NK-92 treated with Interleukin-12 subunit alpha and Interleukin-12 subunit beta, amount 100 ng/mL, for 24 hours (cell line): Measurements from ENCODE around the gene LHX2.
"Not testable (repeated sequence)": the region's sequence is repeated elsewhere in the genome, so short reads cannot be mapped to it uniquely, and the experiment has no call there.

ENCODE experiments used
- DNase-seq: peaks from one replicate; lab custom pipeline; 2025; lab: John Stamatoyannopoulos, UW

The LHX2 gene, protein sequence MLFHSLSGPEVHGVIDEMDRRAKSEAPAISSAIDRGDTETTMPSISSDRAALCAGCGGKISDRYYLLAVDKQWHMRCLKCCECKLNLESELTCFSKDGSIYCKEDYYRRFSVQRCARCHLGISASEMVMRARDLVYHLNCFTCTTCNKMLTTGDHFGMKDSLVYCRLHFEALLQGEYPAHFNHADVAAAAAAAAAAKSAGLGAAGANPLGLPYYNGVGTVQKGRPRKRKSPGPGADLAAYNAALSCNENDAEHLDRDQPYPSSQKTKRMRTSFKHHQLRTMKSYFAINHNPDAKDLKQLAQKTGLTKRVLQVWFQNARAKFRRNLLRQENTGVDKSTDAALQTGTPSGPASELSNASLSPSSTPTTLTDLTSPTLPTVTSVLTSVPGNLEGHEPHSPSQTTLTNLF

GRCh38 chr9:124011460-124012301, at the start of gene LHX2:
LHX2 (plus strand) TSS chr9:124011768; CDS start chr9:124012349, 581 bp downstream.
- DNase-seq: no peak

DNA sequence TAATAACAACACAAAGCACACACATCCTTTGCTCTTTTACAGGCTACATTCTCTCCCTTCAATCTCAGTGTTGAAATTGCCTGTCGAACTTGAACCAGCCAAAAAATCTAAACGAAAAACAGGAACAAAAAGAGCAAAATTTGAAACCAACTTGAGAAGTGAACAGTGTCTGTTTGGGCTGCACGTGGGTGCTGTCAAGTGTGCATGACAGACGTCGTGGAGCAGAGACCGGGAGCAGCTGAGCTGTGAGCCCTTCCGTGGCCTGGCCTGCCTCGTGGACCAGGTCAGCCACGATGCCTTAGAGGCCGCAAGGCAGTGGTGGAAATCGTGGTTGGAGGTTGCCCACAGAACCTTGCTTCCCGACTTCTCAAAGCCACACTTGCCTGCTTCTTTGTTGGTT, 46.8 kb upstream of the LHX2 start:
- no peak for DNase-seq

DNA sequence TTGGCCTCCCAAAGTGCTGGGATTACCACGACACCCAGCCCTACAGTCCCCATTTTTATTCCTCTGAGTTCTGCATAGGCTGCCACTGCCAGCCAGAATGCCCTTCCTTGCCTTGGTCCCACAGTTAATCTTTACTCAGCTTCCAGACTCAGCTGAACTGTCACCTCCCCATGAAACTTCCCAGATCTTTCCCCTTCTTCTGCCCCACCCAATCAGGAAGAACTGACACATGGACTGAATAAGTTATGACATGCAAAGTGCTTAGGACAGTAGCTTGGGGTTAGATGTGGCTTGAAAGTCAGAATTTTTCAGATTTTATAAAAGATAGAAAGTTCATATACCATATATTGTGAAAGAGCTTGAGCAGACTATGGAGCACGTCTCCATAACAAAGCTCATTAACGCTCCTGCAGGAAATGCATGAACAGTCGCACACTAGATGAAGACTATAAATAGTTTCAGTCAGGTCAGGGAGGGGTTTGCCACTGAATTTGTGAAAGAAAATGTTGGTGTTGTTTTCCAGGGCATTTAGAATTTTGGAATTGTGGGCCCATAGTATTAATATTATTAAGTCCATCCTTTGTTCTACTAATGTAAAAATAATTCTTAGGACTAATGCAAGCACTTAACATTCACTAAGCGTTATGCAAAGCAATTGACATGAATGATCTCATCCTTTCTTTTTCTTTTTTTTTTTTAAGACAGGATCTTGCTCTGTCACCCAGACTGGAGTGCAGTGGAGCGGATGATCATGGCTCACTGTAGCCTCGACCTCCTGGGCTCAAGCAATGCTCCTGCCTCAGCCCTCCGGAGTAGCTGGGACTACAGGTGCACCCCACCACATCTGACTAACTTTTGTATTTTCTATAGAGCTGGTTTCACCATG, 45.5 kb upstream of the LHX2 start:
- no peak for DNase-seq

- no peak for DNase-seq
These were observed 44.2 kb upstream of the LHX2 start for GRCh38 chr9:123967323-123967722.

GRCh38 chr9:123972618-123973017, 39.0 kb upstream of the LHX2 start:
- no peak for DNase-seq

DNA sequence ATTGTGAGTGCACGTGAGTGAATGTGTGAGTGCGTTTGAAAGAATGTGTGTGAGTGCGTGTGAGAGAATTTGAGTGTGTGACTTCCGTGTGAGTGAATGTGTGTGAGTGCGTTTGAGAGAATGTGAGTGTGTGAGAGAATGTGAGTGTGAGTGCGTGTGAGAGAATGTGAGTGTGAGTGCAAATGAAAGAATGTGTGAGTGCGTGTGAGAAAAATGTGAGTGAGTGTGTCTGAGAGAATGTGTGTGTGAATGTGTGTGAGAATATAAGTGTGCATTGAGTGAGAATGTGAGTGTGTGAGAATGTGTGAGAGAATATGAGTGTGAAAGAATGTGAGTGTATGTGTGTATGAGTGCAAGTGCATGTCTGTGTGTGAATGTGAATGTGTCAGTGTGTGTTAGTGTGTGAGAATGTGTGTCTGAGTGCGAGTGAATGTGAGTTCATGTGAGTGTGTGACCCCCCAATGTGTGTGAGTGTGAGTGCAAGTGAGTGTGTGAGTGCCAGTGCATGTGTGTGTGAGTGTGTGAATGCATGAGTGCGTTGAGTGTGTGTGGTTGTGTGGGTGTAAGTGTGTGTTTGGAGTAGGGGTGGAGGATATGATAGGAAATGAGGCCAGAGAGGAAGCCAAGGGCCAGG, 37.9 kb upstream of the LHX2 start:
- DNase-seq: no peak

- DNase-seq: no peak
These were observed 37.1 kb upstream of the LHX2 start for GRCh38 chr9:123974471-123974870.

GRCh38 chr9:123975871-123976270, 35.7 kb upstream of the LHX2 start:
- no peak for DNase-seq

DNA sequence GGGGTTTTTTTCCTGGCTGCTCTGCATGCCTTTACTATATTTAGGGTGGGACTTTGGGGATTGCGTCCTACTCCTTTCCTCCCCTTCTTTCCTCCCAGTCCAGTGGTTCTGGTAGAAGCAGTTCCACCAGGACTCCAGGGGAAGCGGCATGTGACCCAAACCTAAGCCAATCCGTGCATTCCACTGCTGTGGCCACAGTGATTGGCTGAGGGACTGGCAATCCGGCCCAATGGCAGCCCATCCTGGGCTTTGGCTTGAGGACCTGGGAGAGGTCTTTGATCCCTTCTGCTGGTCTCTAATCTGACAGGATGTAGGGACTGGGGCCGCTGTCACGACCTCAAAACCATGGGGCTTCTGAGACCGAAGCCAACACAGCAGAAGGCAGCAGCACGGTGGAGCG, 35.0 kb upstream of the LHX2 start:
- DNase-seq: not testable (repeated sequence)

- no peak for DNase-seq
These were observed 32.6 kb upstream of the LHX2 start for GRCh38 chr9:123978981-123979380.

GRCh38 chr9:123982535-123982934, 29.0 kb upstream of the LHX2 start:
- no peak for DNase-seq

DNA sequence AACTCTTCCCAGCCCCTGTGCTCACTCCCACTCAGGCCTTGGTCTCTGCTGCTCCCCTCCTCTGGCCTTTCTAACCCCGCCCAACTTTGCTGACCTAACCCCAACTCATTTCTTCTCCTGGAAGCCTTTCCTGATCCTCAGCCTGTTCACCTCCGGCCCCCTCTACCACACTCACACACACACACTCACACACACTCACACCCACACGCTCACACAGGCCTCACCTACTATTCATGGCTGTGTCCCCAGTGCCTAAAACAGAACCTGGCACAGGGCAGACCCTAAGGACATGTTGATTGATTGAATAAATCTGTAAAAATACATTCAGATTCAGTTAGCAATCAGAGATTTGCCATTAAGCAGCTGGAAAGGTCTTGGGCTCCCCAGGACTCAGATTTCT, 28.5 kb upstream of the LHX2 start:
- DNase-seq: no peak

GRCh38 chr9:123984802-123985201, 26.8 kb upstream of the LHX2 start:
- no peak for DNase-seq

DNA sequence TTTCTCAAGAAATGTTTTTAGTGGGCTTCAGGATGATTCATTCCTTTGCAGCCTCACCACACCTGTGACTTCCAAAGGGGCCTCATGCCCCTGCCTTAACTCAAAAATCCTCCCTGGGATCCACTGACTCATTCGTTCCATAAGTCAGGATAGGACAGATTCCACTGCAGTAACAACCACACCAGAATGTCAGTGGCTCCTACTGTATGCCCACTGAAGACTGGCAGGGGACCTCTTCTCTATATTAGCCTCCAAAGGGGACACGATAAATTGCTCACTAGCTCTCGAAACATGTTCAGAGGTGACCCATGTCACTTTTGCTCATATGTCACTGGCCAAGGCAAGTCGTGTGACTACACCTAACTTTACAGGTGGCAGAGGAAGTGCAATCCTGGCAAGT, 25.7 kb upstream of the LHX2 start:
- DNase-seq: no peak

DNA sequence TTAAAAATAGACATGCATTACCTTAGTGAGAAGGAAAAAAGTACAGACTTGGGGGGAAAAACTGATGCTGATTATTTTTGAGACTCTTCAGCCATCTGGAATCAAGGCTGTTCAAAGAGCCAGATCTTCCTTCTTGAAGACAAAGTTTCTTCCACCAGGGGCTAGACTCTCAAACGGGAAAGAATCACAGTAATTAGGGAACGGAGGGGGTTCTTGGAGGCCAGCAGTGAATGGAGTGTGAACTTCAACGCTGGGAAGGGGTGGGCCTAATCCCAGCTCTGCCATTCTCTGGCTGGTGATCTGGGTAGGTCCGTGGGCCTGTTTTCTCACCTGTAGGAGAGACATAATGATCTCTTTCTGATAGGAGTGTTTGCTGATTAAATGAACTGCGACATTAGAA, 21.1 kb upstream of the LHX2 start:
- no peak for DNase-seq

GRCh38 chr9:123992679-123993078, 18.9 kb upstream of the LHX2 start:
- DNase-seq: not testable (repeated sequence)

DNA sequence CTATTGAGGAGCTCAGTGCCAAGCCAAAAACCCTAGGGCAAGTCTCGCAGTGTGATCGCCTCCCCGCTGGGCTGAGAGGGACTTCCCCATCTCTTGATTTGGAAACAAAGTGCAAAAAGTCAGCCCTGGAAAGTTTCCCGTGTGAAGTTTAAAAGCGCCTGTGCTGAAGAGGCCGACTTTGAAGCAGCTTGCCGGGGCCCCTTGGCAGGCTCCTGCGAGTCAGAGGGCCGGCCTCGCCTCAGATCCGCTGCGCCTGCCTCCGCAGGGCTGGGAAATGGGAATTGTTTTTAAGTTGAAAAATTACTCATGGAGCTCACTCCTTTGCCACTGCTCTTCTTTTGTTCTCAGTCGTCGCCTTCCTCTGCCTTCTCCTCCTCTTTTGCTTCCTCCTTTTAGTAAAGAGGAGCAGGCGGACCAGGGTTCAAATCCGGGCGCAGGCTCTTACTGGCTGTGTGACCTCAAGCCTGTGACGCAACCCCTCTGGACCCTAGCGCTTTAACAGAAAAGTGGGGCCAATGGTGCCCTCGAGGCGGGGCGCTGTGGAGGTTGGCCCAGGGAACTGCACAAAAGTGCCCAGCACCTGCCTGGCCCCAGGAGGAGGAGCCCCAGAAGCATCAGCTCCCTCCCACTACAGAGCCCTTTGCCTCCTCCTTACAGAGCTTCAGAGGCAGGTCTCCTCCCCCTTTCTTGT, 14.7 kb upstream of the LHX2 start:
- no peak for DNase-seq

GRCh38 chr9:123997665-123998277, 13.8 kb upstream of the LHX2 start:
- no peak for DNase-seq

GRCh38 chr9:123998278-123998925, 13.2 kb upstream of the LHX2 start:
- no peak for DNase-seq

- no peak for DNase-seq
These were observed 12.5 kb upstream of the LHX2 start for GRCh38 chr9:123998970-123999621.
